AG09309 (cell line): ENCODE results near the gene NKAIN1.

Experiments
- DNase-seq: peaks from one replicate; pipeline ENCODE4 v3.0.0-alpha.2; 2010; ENCODE audit warnings: low read depth
- H3K4me3 ChIP-seq: 2 replicates; pipeline ENCODE4 v1.5.1; 2011; ENCODE audit warnings: mild to moderate bottlenecking, low read depth, low read length, moderate library complexity; ENCODE audit not compliant: control insufficient read depth
- TF ChIP-seq, protein P1 (sequence below): IDR thresholded peaks from 2 replicates; pipeline ENCODE4 v1.5.1; 2011; ENCODE audit warnings: mild to moderate bottlenecking, low read depth, low read length, inconsistent platforms; ENCODE audit not compliant: insufficient read depth, control insufficient read depth; ENCODE audit errors: missing control alignments

NKAIN1 gene

DNA sequence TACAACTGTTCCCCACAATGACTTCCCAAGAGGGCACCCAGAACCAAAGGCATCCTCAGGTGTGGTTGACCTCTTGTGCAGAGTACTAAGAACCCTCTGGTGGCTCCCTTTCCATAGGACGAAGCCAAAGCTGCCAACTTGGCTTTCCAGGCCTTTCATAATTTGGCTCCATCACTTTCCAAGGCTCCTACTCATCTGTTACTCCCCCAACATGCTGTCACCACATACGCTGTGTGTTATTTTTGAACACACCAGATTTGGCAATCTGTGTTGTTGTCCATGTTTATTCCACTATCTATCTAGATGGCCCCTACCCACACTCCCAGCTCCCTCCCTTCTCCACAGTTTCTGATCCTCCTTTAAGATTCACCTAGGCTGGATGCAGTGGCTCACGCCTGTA lies 10.2 kb upstream of the NKAIN1 start:
- H3K4me3 ChIP-seq, result no peak overlapping the region
- no peak for DNase-seq
- TF ChIP-seq, protein P1, sequence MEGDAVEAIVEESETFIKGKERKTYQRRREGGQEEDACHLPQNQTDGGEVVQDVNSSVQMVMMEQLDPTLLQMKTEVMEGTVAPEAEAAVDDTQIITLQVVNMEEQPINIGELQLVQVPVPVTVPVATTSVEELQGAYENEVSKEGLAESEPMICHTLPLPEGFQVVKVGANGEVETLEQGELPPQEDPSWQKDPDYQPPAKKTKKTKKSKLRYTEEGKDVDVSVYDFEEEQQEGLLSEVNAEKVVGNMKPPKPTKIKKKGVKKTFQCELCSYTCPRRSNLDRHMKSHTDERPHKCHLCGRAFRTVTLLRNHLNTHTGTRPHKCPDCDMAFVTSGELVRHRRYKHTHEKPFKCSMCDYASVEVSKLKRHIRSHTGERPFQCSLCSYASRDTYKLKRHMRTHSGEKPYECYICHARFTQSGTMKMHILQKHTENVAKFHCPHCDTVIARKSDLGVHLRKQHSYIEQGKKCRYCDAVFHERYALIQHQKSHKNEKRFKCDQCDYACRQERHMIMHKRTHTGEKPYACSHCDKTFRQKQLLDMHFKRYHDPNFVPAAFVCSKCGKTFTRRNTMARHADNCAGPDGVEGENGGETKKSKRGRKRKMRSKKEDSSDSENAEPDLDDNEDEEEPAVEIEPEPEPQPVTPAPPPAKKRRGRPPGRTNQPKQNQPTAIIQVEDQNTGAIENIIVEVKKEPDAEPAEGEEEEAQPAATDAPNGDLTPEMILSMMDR, result no peak

DNA sequence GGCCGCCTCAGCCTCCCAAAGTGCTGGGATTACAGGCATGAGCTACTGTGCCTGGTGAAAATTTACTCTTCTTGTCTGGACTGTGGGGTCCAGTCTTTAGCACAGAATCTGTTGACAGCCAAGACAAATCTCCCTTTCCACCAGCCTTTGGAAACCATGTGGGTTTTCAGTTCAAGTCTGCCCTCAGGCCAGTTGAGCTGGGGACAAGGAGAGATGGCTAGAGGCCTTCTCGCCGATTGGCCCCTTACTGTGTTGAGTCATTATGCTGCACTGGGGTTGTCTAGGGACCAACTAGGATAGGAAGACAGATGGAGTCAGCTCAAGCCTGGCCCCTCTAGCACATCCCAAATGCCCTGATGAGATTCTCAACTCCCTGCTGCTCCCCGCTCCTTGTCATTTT lies 8.6 kb upstream of the NKAIN1 start:
- H3K4me3 ChIP-seq, result no peak overlapping the region
- TF ChIP-seq, protein P1, result no peak

DNA sequence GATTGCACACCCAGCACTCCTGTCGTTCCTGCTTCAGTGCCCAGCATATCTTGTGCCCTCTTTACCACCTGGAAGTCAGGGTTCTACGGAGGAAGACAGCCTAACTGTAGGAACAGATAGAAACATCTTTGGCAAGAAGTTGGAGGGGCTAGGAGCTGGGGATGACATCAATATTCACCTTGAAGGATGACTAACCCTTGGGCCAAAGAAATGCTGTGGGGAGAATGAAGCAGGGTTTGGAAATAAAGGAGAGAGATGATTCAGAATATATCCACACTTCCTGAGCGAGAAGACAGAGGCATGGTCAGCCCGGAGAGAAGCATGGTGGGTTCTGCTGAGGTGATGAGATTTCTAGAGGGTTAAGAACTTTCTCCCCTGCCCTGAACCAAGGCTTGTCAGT lies 4.6 kb upstream of the NKAIN1 start:
- no peak for DNase-seq
- TF ChIP-seq, protein P1, result no peak
- no peak overlapping the region for H3K4me3 ChIP-seq

More for the DNA sequence above, 8.6 kb upstream of the NKAIN1 start:
- no peak for DNase-seq

DNA sequence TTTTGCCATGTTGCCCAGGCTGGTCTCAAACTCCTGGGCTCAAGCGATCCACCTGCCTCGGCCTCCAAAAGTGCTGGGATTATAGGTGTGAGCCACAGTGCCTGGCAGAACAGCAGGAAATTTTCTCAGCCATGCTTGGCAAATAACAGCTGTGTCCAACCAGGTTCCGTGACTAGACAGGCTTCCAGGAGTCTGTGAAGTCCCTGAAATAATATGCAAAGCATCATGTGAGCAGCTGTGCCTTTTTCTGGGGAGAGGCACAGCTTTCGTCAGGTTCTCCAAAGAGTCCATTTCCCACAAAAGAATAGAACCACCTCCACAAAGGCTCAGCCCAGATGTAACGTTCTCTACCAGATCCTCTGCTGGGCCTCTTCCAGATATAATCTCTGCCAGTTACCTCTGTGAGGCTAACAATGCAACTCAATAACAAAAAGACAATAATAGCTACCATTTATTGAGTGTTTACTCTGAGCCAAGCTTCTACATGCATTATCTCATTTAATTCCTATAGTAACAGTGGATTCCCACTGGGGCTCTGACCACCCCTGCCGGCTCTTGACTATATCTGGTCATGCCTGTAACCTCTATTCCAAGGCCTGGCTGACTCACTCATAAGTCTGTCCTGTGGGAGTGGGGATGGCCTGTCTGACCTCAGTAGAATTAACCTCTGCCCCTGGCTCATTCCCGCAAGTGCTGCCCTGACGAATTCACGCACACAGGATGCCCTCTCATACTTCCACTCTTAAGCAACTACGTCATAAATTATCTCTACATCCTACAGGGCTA lies 4.0 kb upstream of the NKAIN1 start:
- H3K4me3 ChIP-seq, result no peak overlapping the region
- TF ChIP-seq, protein P1, result no peak
- DNase-seq, result no peak

DNA sequence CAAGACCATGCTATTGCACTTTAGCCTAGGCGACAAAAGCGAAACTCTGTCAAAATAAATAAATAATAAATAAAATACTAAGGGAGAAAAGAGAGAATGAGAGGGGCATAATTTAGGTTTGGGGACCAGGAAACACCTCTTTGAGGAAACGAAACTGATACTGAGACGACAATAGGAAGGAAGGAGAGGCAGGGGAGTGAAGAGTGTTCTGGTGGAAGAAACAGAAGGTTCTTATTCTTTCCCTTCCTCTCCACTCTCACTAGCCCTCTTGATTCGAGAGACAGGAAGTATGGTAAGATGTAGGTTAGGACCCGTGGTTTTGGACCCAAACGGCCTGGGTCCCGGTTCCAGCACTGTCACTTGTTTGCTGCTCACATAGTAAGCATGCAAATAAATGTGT lies 1.6 kb upstream of the NKAIN1 start:
- H3K4me3 ChIP-seq, result no peak overlapping the region
- TF ChIP-seq, protein P1, result no peak
- no peak for DNase-seq

DNA sequence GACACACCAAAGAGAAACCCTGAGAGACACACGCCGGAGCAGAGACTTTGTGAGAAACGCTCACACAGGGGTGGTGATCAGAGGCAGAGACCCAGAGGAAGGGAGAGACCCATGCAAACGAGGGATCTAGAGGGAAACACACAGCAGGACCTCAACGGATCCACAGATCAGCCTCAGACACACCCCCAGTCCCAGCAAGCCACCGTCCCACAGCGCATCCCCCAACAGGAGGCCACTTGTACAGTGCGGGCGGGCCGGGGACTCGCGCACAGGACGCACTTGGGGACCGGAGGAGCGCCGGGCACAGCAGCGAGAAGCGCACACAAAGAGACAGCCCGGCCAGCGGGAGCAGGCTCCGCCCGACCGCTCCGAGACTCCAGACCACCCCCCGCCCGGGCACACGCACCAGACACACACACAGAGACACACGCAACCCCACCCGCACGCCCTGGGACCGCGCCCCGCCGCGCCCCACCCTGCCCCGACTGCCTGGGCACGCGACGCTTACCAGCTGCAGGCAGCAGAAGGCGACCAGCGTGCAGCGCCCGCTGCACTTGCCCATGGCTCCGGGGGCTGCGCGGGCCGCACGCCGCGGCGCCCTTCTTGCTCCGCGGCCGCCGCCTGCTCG lies 587 bp downstream of the NKAIN1 start:
- DNase-seq, result no peak
- TF ChIP-seq, protein P1, result no peak
- H3K4me3 ChIP-seq, result peak overlapping the region; percentile 24

DNA sequence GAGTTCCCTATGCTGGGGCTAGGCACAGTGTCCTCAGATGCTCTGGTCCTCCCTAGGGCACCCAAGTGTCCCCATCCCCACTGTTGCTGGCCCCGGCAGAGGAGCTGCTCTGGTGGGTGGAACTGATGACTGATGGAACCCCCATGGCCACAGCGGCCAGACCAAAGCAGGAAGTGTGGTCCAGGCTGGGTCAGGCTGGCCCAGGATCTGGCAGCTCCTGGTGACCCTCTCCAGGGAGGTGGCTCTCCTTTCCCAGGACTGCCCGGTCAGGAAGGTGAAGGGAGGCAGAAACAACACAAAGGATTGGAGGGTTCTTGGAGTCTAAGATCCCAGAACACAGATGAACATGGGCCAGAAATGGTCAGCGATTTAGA lies 1.1 kb downstream of the NKAIN1 start:
- TF ChIP-seq, protein P1, result no peak
- H3K4me3 ChIP-seq, result no peak overlapping the region
- DNase-seq, result no peak
